Esophagus (tissue), 2 donors: ENCODE data around the gene RNASE12. TPM values are rescaled to one million over a fixed set of nuclear protein-coding genes. Genes with fewer than 3 reads are reported as not detected.
"Not testable (repeated sequence)": the region's sequence is repeated elsewhere in the genome, so short reads cannot be mapped to it uniquely, and the experiment has no call there.

Source experiments
- H3K27ac ChIP-seq, 2 donors: one replicate each; pipeline ENCODE4 v1.5.1; 2013; ENCODE audit warnings: low read depth in 2 of 2, mild to moderate bottlenecking in 2 of 2, inconsistent platforms in 1 of 2, low read length in 1 of 2, moderate library complexity in 1 of 2
- H3K27me3 ChIP-seq, 2 donors: one replicate each; pipeline ENCODE4 v1.6.1; 2013; ENCODE audit warnings: low read length in 2 of 2, control low read depth in 1 of 2, mild to moderate bottlenecking in 1 of 2; ENCODE audit not compliant: insufficient read depth in 2 of 2, control insufficient read depth in 1 of 2
- H3K36me3 ChIP-seq, 2 donors: one replicate each; pipeline ENCODE4 v1.6.1; 2013; ENCODE audit warnings: low read length in 1 of 2; ENCODE audit not compliant: control insufficient read depth in 2 of 2, insufficient read depth in 2 of 2
- H3K4me1 ChIP-seq, 2 donors: one replicate each; pipeline ENCODE4 v1.6.1; 2013; ENCODE audit warnings: low read length in 1 of 2; ENCODE audit not compliant: control insufficient read depth in 2 of 2, insufficient read depth in 2 of 2
- H3K4me3 ChIP-seq, 2 donors: one replicate each; pipeline ENCODE4 v1.5.1; 2013; ENCODE audit warnings: low read length in 2 of 2, mild to moderate bottlenecking in 2 of 2, low read depth in 1 of 2, moderate library complexity in 1 of 2
- H3K9me3 ChIP-seq, 2 donors: one replicate each; pipeline ENCODE4 v1.6.1; 2013; ENCODE audit warnings: mild to moderate bottlenecking in 2 of 2, low read depth in 1 of 2, low read length in 1 of 2, moderate library complexity in 1 of 2; ENCODE audit not compliant: control insufficient read depth in 2 of 2, insufficient read depth in 1 of 2
- WGBS, 2 donors: extraction: QIAGEN DNeasy Blood & Tissue Kit; methylation state at CpG; one replicate each; pipeline ENCODE4 v1.1.7; 2013; 5-methylcytosine and 5-hydroxymethylcytosine counted together
- polyA plus RNA-seq, 2 donors: library from polyadenylated mRNA; stranded (reverse); fragments of 200-250 nt; gene quantifications; one replicate each; pipeline ENCODE4 v1.2.3, GENCODE V29; 2013
- donor health status: healthy with polysubstance abuse.
- donor health status: Bipolar disorder and iron deficiency.

Gene RNASE12
- polyA plus RNA-seq, 2 donors: not detected

GRCh38 chr14:20606902-20607242, 15.7 kb upstream of the RNASE12 start:
- no peak overlapping the region for H3K4me3 ChIP-seq
- WGBS, 2 donors: 33 to 44% methylated on average over 2 of the region's 2 CpGs
- H3K9me3 ChIP-seq: peaks cover 0 to 3% of the 10 kb centered on the region in 2 donors
- H3K27me3 ChIP-seq: no peaks in the 10 kb centered on the region
- H3K36me3 ChIP-seq: no peaks in the 10 kb centered on the region
- H3K4me1 ChIP-seq: no peaks in the 10 kb centered on the region
- H3K27ac ChIP-seq: no peak overlapping the region

DNA sequence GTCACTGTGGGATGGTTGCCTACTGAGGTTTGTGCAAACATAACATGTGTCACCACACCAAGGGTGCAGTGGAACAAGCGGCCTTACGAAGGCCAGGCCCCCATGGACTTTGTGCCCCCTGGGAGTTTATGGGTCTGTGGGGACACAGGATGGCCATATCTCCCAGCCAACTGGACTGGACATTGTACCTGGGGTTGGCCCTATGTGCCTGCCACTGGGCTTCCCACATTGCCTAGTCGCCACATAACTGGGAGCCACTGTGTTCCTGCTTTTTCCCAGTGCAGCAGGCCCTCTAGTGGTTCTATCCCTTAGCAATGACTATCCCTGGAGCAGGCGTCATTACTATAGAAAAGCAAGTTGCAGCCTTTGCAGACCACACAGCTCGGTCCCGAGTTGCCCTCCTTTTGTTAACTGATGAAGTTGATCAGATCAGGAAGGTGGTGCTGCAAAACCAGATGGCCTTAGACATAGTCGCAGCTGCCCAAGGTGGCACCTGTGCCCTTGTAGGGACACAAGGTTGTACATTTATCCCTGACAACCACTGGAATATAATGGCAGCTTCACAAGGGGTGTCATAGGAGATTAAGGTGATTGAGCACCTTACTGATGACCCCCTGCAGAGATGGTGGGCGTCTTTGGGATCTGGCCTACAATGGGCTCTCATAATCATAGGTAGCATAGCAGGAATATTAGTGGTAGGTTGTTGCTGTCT, 15.2 kb upstream of the RNASE12 start:
- no peaks in the 10 kb centered on the region for H3K27me3 ChIP-seq
- no peaks in the 10 kb centered on the region for H3K4me1 ChIP-seq
- H3K4me3 ChIP-seq: no peak overlapping the region
- H3K9me3 ChIP-seq: peaks cover 0 to 3% of the 10 kb centered on the region in 2 donors
- no peak overlapping the region for H3K27ac ChIP-seq
- H3K36me3 ChIP-seq: no peaks in the 10 kb centered on the region
- 36 to 47% methylated on average over 8 of the region's 8 CpGs for WGBS, 2 donors

DNA sequence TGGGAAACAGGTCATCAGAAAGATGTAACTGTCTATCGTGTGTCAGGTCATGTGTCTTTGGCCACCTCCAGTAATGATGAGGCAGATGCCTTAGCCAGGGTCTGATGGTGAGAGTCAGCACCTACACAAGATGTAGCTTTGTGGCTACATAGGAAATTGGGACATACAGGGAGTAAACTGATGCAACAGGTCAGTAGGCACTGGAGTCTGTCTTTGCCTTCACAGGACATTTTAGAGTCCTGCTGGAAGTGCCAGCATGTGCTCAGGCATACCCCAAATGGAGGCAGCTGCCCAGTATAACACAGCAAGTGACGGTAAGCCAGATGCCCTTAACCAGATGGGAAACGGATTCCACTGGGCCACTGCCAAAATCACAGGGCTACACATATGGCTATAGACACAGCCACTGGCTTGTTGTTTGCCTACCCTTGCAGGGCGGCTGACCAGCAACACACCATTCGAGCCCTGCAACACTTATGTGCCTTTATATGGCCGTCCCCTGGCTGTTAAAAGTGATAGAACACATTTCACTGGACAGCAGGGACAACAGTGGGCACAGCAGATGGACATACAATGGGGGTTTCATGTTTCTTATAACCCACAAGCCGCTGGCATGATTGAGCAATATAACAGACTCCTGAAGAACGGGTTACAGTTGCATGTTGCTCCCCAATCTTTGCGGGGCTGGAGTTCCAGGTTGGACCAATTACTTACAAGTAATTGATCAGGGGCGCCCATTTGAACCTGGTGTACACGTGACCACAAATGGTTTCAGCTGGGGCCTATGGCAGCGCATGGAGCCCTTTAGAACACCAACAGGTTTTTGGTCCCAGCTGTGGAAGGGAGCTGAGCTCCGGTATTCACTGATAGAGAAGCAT, 12.9 kb upstream of the RNASE12 start:
- peaks cover 0 to 2% of the 10 kb centered on the region in 2 donors for H3K4me1 ChIP-seq
- no peaks in the 10 kb centered on the region for H3K36me3 ChIP-seq
- no peak overlapping the region for H3K4me3 ChIP-seq
- no peaks in the 10 kb centered on the region for H3K27me3 ChIP-seq
- 81 to 88% methylated on average over 13 of the region's 13 CpGs for WGBS, 2 donors
- peaks cover 0 to 3% of the 10 kb centered on the region in 2 donors for H3K9me3 ChIP-seq
- H3K27ac ChIP-seq: no peak overlapping the region

DNA sequence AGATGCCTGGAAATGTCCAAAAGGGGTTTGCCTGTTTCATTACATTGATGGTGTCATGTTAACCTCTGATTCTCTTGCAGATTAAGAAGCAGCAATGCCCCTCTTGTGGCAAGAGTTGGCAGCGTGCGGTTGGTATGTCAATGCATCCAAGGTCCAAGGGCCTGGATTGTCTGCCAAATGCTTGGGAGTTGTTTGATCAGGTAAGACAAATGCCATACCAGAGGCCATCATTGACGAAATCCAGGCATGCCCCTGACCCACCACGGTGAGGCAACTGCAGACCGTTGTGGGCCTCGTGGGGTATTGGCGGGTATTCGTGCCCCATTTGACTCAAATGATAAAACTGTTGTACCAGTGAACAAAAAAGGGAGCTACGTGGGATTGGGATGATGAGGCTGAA, 11.4 kb upstream of the RNASE12 start:
- H3K27ac ChIP-seq: no peak overlapping the region
- H3K27me3 ChIP-seq: no peaks in the 10 kb centered on the region
- H3K4me3 ChIP-seq: no peak overlapping the region
- H3K36me3 ChIP-seq: no peaks in the 10 kb centered on the region
- peaks cover 0 to 3% of the 10 kb centered on the region in 2 donors for H3K9me3 ChIP-seq
- WGBS, 2 donors: 86% methylated on average over 9 of the region's 9 CpGs
- peaks cover 0 to 2% of the 10 kb centered on the region in 2 donors for H3K4me1 ChIP-seq

- no peak overlapping the region for H3K27ac ChIP-seq
- peaks cover 0 to 3% of the 10 kb centered on the region in 2 donors for H3K9me3 ChIP-seq
- H3K27me3 ChIP-seq: no peaks in the 10 kb centered on the region
- no peak overlapping the region for H3K4me3 ChIP-seq
- WGBS, 2 donors: 79 to 84% methylated on average over 12 of the region's 12 CpGs
- no peaks in the 10 kb centered on the region for H3K36me3 ChIP-seq
- H3K4me1 ChIP-seq: peaks cover 0 to 2% of the 10 kb centered on the region in 2 donors
These were observed 10.3 kb upstream of the RNASE12 start for GRCh38 chr14:20601522-20601921.

GRCh38 chr14:20597108-20597507, 5.9 kb upstream of the RNASE12 start:
- H3K9me3 ChIP-seq: peaks cover 0 to under 1% of the 10 kb centered on the region in 2 donors
- no peaks in the 10 kb centered on the region for H3K36me3 ChIP-seq
- H3K4me1 ChIP-seq: peaks cover 0 to 2% of the 10 kb centered on the region in 2 donors
- no peak overlapping the region for H3K27ac ChIP-seq
- WGBS, 2 donors: 77 to 88% methylated on average over 1 of the region's 1 CpG
- H3K4me3 ChIP-seq: no peak overlapping the region
- no peaks in the 10 kb centered on the region for H3K27me3 ChIP-seq

- not testable (repeated sequence) for H3K36me3 ChIP-seq, H3K4me1 ChIP-seq, H3K9me3 ChIP-seq, H3K27ac ChIP-seq, H3K4me3 ChIP-seq, H3K27me3 ChIP-seq
- 94 to 100% methylated on average over 3 of the region's 3 CpGs for whole genome bisulfite sequencing, 2 donors
These were observed 4.5 kb upstream of the RNASE12 start for GRCh38 chr14:20595726-20596125.

GRCh38 chr14:20592574-20592973, 1.4 kb upstream of the RNASE12 start:
- Histone ChIP-seq H3K9me3 (no peaks in the 10 kb centered on the region), H3K36me3 (no peaks in the 10 kb centered on the region), H3K4me1 (no peaks in the 10 kb centered on the region), H3K27ac (no peak overlapping the region), H3K4me3 (no peak overlapping the region), H3K27me3 (no peaks in the 10 kb centered on the region)
- WGBS, 2 donors: 48 to 68% methylated on average over 1 of the region's 1 CpG

DNA sequence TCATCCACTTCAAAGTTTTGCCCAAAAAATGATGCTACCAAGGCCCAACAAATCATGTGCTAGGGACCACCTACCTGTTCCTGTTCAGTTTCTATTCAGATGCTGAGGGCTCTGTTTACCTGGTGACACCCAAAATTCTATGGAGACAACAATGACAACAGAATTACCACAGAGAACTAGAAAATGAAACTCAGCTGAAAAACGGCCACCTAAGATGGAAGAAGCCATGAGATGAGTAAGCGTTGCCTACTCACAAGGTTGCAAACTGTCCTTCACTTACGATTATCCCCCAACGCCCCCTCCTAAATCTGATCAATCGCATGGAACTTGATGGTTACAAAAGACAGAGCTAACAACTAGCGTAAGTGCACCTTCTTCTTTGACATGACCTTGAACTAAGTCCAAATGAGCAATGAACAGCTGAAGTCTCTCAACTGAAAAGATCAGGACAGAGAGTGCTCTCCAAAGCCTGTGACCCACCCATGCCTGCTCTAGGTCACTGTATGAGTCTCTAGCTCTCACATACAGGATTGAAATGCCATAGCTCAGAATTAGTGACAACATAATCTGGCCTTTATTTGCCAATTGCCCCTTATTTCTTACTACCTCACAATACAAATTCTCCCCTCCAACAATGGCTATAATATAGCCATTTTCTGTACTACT, 3.6 kb downstream of the RNASE12 start, which contains the start of gene RNASE11:
TSS of gene RNASE11 (minus strand) at position 513 of the 666 bp plus-strand sequence.
- Histone ChIP-seq H3K36me3 (no peaks in the 10 kb centered on the region), H3K27ac (no peak within 1 kb of the TSS), H3K4me3 (no peak within 1 kb of the TSS), H3K9me3 (no peaks in the 10 kb centered on the region), H3K4me1 (no peaks in the 10 kb centered on the region), H3K27me3 (no peaks in the 10 kb centered on the region)
- 74 to 83% methylated on average over 6 of the region's 6 CpGs for WGBS, 2 donors
